GM23338 (cell line): ENCODE data around the gene SLC25A30. TPM values are rescaled to one million over a fixed set of nuclear protein-coding genes. Genes with fewer than 3 reads are reported as not detected.

Experiments
- ATAC-seq: fragments of 200-7000 bp; cut with Tn5 transposase; 3 replicates; pipeline ENCODE4 v1.9.1; 2020
- DNase-seq: peaks from one replicate; pipeline ENCODE4 v3.0.0-alpha.2; 2015; ENCODE audit warnings: low spot score
- H2AFZ ChIP-seq: fragments of 200-600 bp; sonication (generic); 2 replicates; pipeline ENCODE4 v1.8.0; 2016; ENCODE audit warnings: antibody characterized with exemption, mild to moderate bottlenecking, moderate library complexity
- H3F3A ChIP-seq: fragments of 200-600 bp; sonication (generic); replicated peaks from 2 replicates; pipeline ENCODE4 v1.8.0; 2017; ENCODE audit warnings: antibody characterized with exemption, mixed run types, low read depth
- H3K27ac ChIP-seq: fragments of 200-600 bp; sonication (generic); 2 replicates; pipeline ENCODE4 v1.6.1; 2016; ENCODE audit warnings: low read depth
- H3K27me3 ChIP-seq: fragments of 200-600 bp; sonication (generic); 2 replicates; pipeline ENCODE4 v1.8.0; 2016; ENCODE audit warnings: mild to moderate bottlenecking, mixed run types, moderate library complexity; ENCODE audit not compliant: insufficient read depth
- H3K36me3 ChIP-seq: fragments of 200-600 bp; sonication (generic); 2 replicates; pipeline ENCODE4 v1.8.0; 2016; ENCODE audit warnings: mild to moderate bottlenecking; ENCODE audit not compliant: insufficient read depth
- H3K4me1 ChIP-seq: fragments of 200-600 bp; sonication (generic); 2 replicates; pipeline ENCODE4 v1.8.0; 2016; ENCODE audit warnings: mild to moderate bottlenecking, moderate library complexity; ENCODE audit not compliant: insufficient read depth
- H3K4me2 ChIP-seq: fragments of 200-600 bp; sonication (generic); 2 replicates; pipeline ENCODE4 v1.7.1; 2017; ENCODE audit warnings: mixed run types
- H3K4me3 ChIP-seq: fragments of 200-600 bp; sonication (generic); 2 replicates; pipeline ENCODE4 v1.6.1; 2016; ENCODE audit warnings: mixed run types
- H3K79me2 ChIP-seq: fragments of 200-600 bp; sonication (generic); replicated peaks from 2 replicates; pipeline ENCODE4 v1.8.0; 2017; ENCODE audit warnings: mild to moderate bottlenecking; ENCODE audit not compliant: insufficient read depth
- H3K9me2 ChIP-seq: fragments of 200-600 bp; sonication (generic); 2 replicates; pipeline ENCODE4 v1.8.0; 2017; ENCODE audit not compliant: insufficient read depth
- H4K20me1 ChIP-seq: fragments of 200-600 bp; sonication (generic); replicated peaks from 2 replicates; pipeline ENCODE4 v1.8.0; 2017; ENCODE audit warnings: mild to moderate bottlenecking; ENCODE audit not compliant: insufficient read depth
- H3K27ac Mint-ChIP-seq: 2 replicates; pipeline ENCODE4 v1.8.0; 2020; ENCODE audit warnings: inconsistent platforms, mild to moderate bottlenecking, moderate library complexity, mixed read lengths
- H3K27me3 Mint-ChIP-seq: 3 replicates; pipeline ENCODE4 v1.8.0; 2022; ENCODE audit warnings: low read depth, mild to moderate bottlenecking, moderate library complexity, mixed read lengths, inconsistent platforms; ENCODE audit not compliant: insufficient read depth, poor library complexity
- H3K36me3 Mint-ChIP-seq: 3 replicates; pipeline ENCODE4 v1.8.0; 2021; ENCODE audit warnings: low read depth, mild to moderate bottlenecking, inconsistent platforms, moderate library complexity, mixed read lengths
- H3K4me1 Mint-ChIP-seq: 3 replicates; pipeline ENCODE4 v1.8.0; 2020; ENCODE audit warnings: mild to moderate bottlenecking, inconsistent platforms, mixed read lengths
- H3K4me3 Mint-ChIP-seq: 3 replicates; pipeline ENCODE4 v1.8.0; 2021; ENCODE audit warnings: moderate library complexity, mild to moderate bottlenecking, inconsistent platforms, mixed read lengths
- H3K9me3 Mint-ChIP-seq: 3 replicates; pipeline ENCODE4 v1.8.0; 2020; ENCODE audit warnings: moderate library complexity, mild to moderate bottlenecking, inconsistent platforms, mixed read lengths
- CREB1 ChIP-seq: fragments of 250-450 bp; sonication (Bioruptor Pico); IDR thresholded peaks from 2 replicates; pipeline ENCODE4 v1.5.0; 2020; ENCODE audit warnings: low read depth, mild to moderate bottlenecking, moderate library complexity
- CTCF ChIP-seq, 2 experiments: fragments of 200-600 bp in 1 of 2; sonication (generic) in 1 of 2; conservative IDR thresholded peaks; 2 replicates each; pipeline versions ENCODE4 v1.5.1 to v1.6.1; 2016 to 2017; ENCODE audit warnings: antibody characterized with exemption in 2 of 2, low read depth in 2 of 2, mild to moderate bottlenecking in 2 of 2, moderate library complexity in 1 of 2
- ETS1 ChIP-seq: IDR thresholded peaks from 2 replicates; pipeline ENCODE4 v1.6.1; 2016; ENCODE audit warnings: antibody characterized with exemption
- EZH2 ChIP-seq: fragments of 200-600 bp; sonication (generic); IDR thresholded peaks from one replicate; pipeline ENCODE4 v1.8.0; 2017; ENCODE audit warnings: antibody characterized with exemption, mild to moderate bottlenecking, low read depth; ENCODE audit not compliant: unreplicated experiment
- EZH2phosphoT487 ChIP-seq: fragments of 200-600 bp; sonication (generic); IDR thresholded peaks from one replicate; pipeline ENCODE4 v1.8.1; 2018; ENCODE audit warnings: antibody characterized with exemption; ENCODE audit not compliant: unreplicated experiment
- JUNB ChIP-seq: IDR thresholded peaks from one replicate; pipeline ENCODE4 v1.6.1; 2016; ENCODE audit warnings: antibody characterized with exemption; ENCODE audit not compliant: unreplicated experiment
- NANOG ChIP-seq: IDR thresholded peaks from 2 replicates; pipeline ENCODE4 v1.6.1; 2016; ENCODE audit warnings: antibody characterized with exemption, borderline replicate concordance
- POLR2AphosphoS5 ChIP-seq: IDR thresholded peaks from 2 replicates; pipeline ENCODE4 v1.6.1; 2016; ENCODE audit warnings: antibody characterized with exemption, low read depth
- REST ChIP-seq: IDR thresholded peaks from one replicate; pipeline ENCODE4 v1.6.1; 2018; ENCODE audit warnings: antibody characterized with exemption; ENCODE audit not compliant: unreplicated experiment
- STAT1 ChIP-seq: IDR thresholded peaks from one replicate; pipeline ENCODE4 v1.6.1; 2016; ENCODE audit warnings: antibody characterized with exemption; ENCODE audit not compliant: unreplicated experiment
- ZNF462 ChIP-seq: fragments of 250-450 bp; sonication (Bioruptor Pico); IDR thresholded peaks from 2 replicates; pipeline ENCODE4 v1.5.0; 2020; ENCODE audit warnings: mild to moderate bottlenecking, moderate library complexity
- polyA plus RNA-seq: library from polyadenylated mRNA; unstranded; fragments of >200 nt; fragmentation: Nextera tagmentation; extraction: Ambion mirVana; gene quantifications from 2 replicates; pipeline ENCODE4 v1.2.1, GENCODE V29; 2016
- total RNA-seq: library from RNA; depleted of rRNA; stranded (reverse); fragments of >200 nt; shearing (Covaris generic); gene quantifications from 2 replicates; pipeline ENCODE4 v1.2.3, GENCODE V29; 2014

Gene SLC25A30
- total and polyA plus RNA-seq, 2 experiments from 2014 or later: 2.0 to 7.5 TPM

- H3K4me3 ChIP-seq: no peak overlapping the region
- H3K36me3 ChIP-seq: no peaks in the 10 kb centered on the region
- H3K27ac ChIP-seq: no peak overlapping the region
- H3F3A ChIP-seq: no peaks in the 10 kb centered on the region
- H2AFZ ChIP-seq: no peak overlapping the region
- TF ChIP-seq EZH2phosphoT487 (no peak), CREB1 (CRISPR knock-in tag) (no peak), JUNB (no peak), REST (no peak), ZNF462 (CRISPR knock-in tag) (no peak), ETS1 (no peak), NANOG (no peak), CTCF (conservative IDR thresholded peaks at IDR 0.05; ENCODE audit: low read depth in 2 of 2) (no peak), EZH2 (no peak), STAT1 (no peak), POLR2AphosphoS5 (no peak)
- H4K20me1 ChIP-seq: no peaks in the 10 kb centered on the region
- peaks cover 8% of the 10 kb centered on the region for H3K27me3 Mint-ChIP-seq
- H3K4me3 Mint-ChIP-seq: no peak overlapping the region
- no peaks in the 10 kb centered on the region for H3K36me3 Mint-ChIP-seq
- no peak overlapping the region for H3K4me2 ChIP-seq
- ATAC-seq (no peak), DNase-seq (no peak)
- peaks cover 3% of the 10 kb centered on the region; the same call in 1 of the 2 replicates for H3K9me2 ChIP-seq
- H3K79me2 ChIP-seq: no peaks in the 10 kb centered on the region
- peaks cover 5% of the 10 kb centered on the region; the same call in 2 of the 3 replicates for H3K4me1 Mint-ChIP-seq
- no peaks in the 10 kb centered on the region for H3K9me3 Mint-ChIP-seq
- H3K27ac Mint-ChIP-seq: no peak overlapping the region
- no peaks in the 10 kb centered on the region for H3K27me3 ChIP-seq
- H3K4me1 ChIP-seq: peaks cover 6% of the 10 kb centered on the region; the same call in 1 of the 2 replicates
Observed at GRCh38 chr13:45439781-45440462, 21.7 kb upstream of the SLC25A30 start.
